Neural cell (in vitro differentiated cells): Measurements from ENCODE around the gene SMIM7. TPM values are rescaled to one million over a fixed set of nuclear protein-coding genes. Genes with fewer than 3 reads are reported as not detected.

Experiments used
- H2AFZ ChIP-seq: fragments of 200-600, 300-800 bp; sonication (generic), shearing (Covaris generic); 2 replicates; pipeline ENCODE4 v1.6.0; 2014; ENCODE audit warnings: low read depth, mild to moderate bottlenecking, antibody characterized with exemption, low read length, moderate library complexity
- H3F3A ChIP-seq: fragments of 200-600 bp; shearing (Covaris generic); 2 replicates; pipeline ENCODE4 v1.6.1; 2016; ENCODE audit warnings: mild to moderate bottlenecking, moderate library complexity, mixed read lengths, antibody characterized with exemption, low read length; ENCODE audit not compliant: insufficient read depth, poor library complexity, severe bottlenecking
- H3K27ac ChIP-seq: fragments of 200-600, 300-800 bp; sonication (generic), shearing (Covaris generic); 2 replicates; pipeline ENCODE4 v1.5.1; 2014; ENCODE audit warnings: mild to moderate bottlenecking, low read length, moderate library complexity
- H3K27me3 ChIP-seq: fragments of 300-800, 200-600 bp; sonication (generic), shearing (Covaris generic); 2 replicates; pipeline ENCODE4 v1.6.0; 2014; ENCODE audit warnings: mild to moderate bottlenecking, low read depth, low read length, moderate library complexity; ENCODE audit not compliant: insufficient read depth
- H3K36me3 ChIP-seq: fragments of 300-800, 200-600 bp; sonication (generic), shearing (Covaris generic); 2 replicates; pipeline ENCODE4 v1.5.1; 2014; ENCODE audit warnings: mild to moderate bottlenecking, antibody characterized with exemption, low read length, moderate library complexity; ENCODE audit not compliant: insufficient read depth
- H3K4me2 ChIP-seq: fragments of 300-800, 200-600 bp; sonication (generic), shearing (Covaris generic); 2 replicates; pipeline ENCODE4 v1.6.0; 2014; ENCODE audit warnings: mild to moderate bottlenecking, low read length
- H3K4me3 ChIP-seq: fragments of 300-800, 200-600 bp; sonication (generic), shearing (Covaris generic); 2 replicates; pipeline ENCODE4 v1.5.1; 2014; ENCODE audit warnings: mild to moderate bottlenecking, low read length, moderate library complexity
- H3K79me2 ChIP-seq: fragments of 200-600 bp; shearing (Covaris generic); replicated peaks from 2 replicates; pipeline ENCODE4 v1.6.0; 2014; ENCODE audit warnings: mild to moderate bottlenecking, low read length, moderate library complexity; ENCODE audit not compliant: insufficient read depth
- H3K9ac ChIP-seq: fragments of 300-800, 200-600 bp; sonication (generic), shearing (Covaris generic); 2 replicates; pipeline ENCODE4 v1.6.1; 2016; ENCODE audit warnings: mild to moderate bottlenecking, low read length, mixed read lengths
- H3K9me2 ChIP-seq: fragments of 200-600 bp; shearing (Covaris generic); 2 replicates; pipeline ENCODE4 v1.6.1; 2016; ENCODE audit warnings: mild to moderate bottlenecking, low read length, mixed read lengths; ENCODE audit not compliant: insufficient read depth
- H3K9me3 ChIP-seq: fragments of 200-600, 300-800 bp; sonication (generic), shearing (Covaris generic); 2 replicates; pipeline ENCODE4 v1.6.1; 2016; ENCODE audit warnings: mild to moderate bottlenecking, mixed run types, low read length, moderate library complexity, mixed read lengths
- H4K20me1 ChIP-seq: fragments of 200-600 bp; shearing (Covaris generic); 2 replicates; pipeline ENCODE4 v1.6.1; 2016; ENCODE audit warnings: mild to moderate bottlenecking, mixed run types; ENCODE audit not compliant: insufficient read depth
- EP300 ChIP-seq: fragments of 450-650 bp; conservative IDR thresholded peaks from 2 replicates; pipeline ENCODE4 v1.6.1; 2014; ENCODE audit warnings: antibody characterized with exemption, mild to moderate bottlenecking, moderate library complexity; ENCODE audit not compliant: poor library complexity, severe bottlenecking
- EZH2 ChIP-seq: fragments of 200-600, 300-800 bp; shearing (Covaris generic), sonication (generic); IDR thresholded peaks from 2 replicates; pipeline ENCODE4 v1.6.1; 2014; ENCODE audit warnings: antibody characterized with exemption, low read length, borderline replicate concordance, mild to moderate bottlenecking; ENCODE audit not compliant: insufficient read depth, poor library complexity, severe bottlenecking
- MXI1 ChIP-seq: fragments of 450-650 bp; conservative IDR thresholded peaks from 2 replicates; pipeline ENCODE4 v1.6.1; 2014; ENCODE audit warnings: antibody characterized with exemption, mild to moderate bottlenecking; ENCODE audit not compliant: poor library complexity, severe bottlenecking
- POLR2AphosphoS5 ChIP-seq: IDR thresholded peaks from 2 replicates; pipeline ENCODE4 v1.6.1; 2012
- RAD21 ChIP-seq: fragments of 450-650 bp; conservative IDR thresholded peaks from 2 replicates; pipeline ENCODE4 v1.6.1; 2014; ENCODE audit warnings: antibody characterized with exemption, mild to moderate bottlenecking, moderate library complexity
- SMC3 ChIP-seq: fragments of 450-650 bp; conservative IDR thresholded peaks from 2 replicates; pipeline ENCODE4 v1.6.1; 2014; ENCODE audit warnings: antibody characterized with exemption, mild to moderate bottlenecking, moderate library complexity; ENCODE audit not compliant: poor library complexity
- TAF1 ChIP-seq: IDR thresholded peaks from 2 replicates; pipeline ENCODE4 v1.6.1; 2012; ENCODE audit warnings: low read depth
- polyA plus RNA-seq: library from polyadenylated mRNA; depleted of rRNA; stranded (reverse); fragments of >200 nt; gene quantifications from 2 replicates; pipeline ENCODE4 v1.2.3, GENCODE V29; 2014
- TF ChIP-seq, protein P1 (sequence below): fragments of 450-650 bp; IDR thresholded peaks from 2 replicates; pipeline ENCODE4 v1.5.1; 2014; ENCODE audit warnings: antibody characterized with exemption, mild to moderate bottlenecking, moderate library complexity; ENCODE audit not compliant: poor library complexity, severe bottlenecking
- TF ChIP-seq, protein P2 (sequence below): IDR thresholded peaks from 2 replicates; pipeline ENCODE4 v1.6.1; 2012; ENCODE audit warnings: borderline replicate concordance

The SMIM7 gene
- polyA plus RNA-seq, 1 donor from 2014 or later = 153 TPM

DNA sequence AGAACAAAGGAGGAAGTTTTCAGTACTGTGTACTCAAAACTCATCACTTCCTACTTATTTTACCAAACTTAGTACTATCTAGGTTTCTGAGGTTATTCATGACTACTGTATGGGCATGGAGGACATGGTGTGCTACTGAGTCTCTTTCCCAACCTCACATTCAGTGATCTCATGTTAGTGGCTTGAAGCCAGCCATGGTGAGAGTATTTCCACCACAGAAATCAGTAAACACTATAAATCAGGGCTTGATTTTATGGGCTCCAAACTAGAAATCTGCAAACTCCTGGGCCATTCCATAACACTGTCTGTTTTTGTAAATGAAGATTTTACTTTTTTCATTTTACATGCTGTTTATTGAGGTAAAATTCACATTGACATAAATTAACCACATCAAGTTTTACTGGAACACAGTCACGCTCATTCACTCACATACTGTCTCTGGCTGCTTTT is 51.6 kb downstream of the SMIM7 start:
- Histone ChIP-seq H3K9me3 (no peaks in the 10 kb centered on the region), H2AFZ (no peak overlapping the region), H3K79me2 (peaks cover 38% of the 10 kb centered on the region), H4K20me1 (no peaks in the 10 kb centered on the region), H3K9me2 (no peaks in the 10 kb centered on the region), H3K27me3 (no peaks in the 10 kb centered on the region), H3F3A (no peaks in the 10 kb centered on the region), H3K27ac (no peak overlapping the region), H3K4me2 (no peak overlapping the region), H3K9ac (no peak overlapping the region), H3K4me3 (no peak overlapping the region), H3K36me3 (no peaks in the 10 kb centered on the region)
- TF ChIP-seq, protein P1, sequence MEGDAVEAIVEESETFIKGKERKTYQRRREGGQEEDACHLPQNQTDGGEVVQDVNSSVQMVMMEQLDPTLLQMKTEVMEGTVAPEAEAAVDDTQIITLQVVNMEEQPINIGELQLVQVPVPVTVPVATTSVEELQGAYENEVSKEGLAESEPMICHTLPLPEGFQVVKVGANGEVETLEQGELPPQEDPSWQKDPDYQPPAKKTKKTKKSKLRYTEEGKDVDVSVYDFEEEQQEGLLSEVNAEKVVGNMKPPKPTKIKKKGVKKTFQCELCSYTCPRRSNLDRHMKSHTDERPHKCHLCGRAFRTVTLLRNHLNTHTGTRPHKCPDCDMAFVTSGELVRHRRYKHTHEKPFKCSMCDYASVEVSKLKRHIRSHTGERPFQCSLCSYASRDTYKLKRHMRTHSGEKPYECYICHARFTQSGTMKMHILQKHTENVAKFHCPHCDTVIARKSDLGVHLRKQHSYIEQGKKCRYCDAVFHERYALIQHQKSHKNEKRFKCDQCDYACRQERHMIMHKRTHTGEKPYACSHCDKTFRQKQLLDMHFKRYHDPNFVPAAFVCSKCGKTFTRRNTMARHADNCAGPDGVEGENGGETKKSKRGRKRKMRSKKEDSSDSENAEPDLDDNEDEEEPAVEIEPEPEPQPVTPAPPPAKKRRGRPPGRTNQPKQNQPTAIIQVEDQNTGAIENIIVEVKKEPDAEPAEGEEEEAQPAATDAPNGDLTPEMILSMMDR = no peak
- no peak for TF ChIP-seq TAF1
- TF ChIP-seq MXI1 = no peak

DNA sequence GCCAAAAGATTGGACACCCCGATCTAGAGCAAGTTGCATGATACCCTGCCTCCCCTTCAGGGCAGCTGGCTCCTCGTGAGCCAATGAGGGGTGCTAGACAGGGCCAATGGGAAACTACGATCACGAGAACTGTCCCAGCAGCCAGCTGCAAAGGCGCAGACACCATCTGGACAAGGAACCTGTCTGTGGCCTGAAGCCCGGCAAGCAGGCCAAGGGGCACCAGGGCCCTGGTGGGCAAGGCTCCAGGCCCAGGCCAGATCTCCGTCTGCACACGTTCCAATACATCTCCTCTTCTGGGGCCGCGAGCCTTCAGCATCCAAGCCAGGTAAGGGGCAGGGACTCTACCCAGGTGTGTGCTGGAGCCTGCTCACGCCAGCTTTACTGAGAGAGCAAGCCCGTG is 52.1 kb downstream of the SMIM7 start:
- H3K9me2 ChIP-seq = no peaks in the 10 kb centered on the region
- no peaks in the 10 kb centered on the region for H3K27me3 ChIP-seq
- no peaks in the 10 kb centered on the region for H3F3A ChIP-seq
- peaks cover 38% of the 10 kb centered on the region for H3K79me2 ChIP-seq
- H3K9me3 ChIP-seq = no peaks in the 10 kb centered on the region
- TF ChIP-seq SMC3 (no peak), TAF1 (no peak), EP300 (no peak), POLR2AphosphoS5 (no peak), EZH2 (no peak), MXI1 (no peak), RAD21 (no peak)
- TF ChIP-seq, protein P2, sequence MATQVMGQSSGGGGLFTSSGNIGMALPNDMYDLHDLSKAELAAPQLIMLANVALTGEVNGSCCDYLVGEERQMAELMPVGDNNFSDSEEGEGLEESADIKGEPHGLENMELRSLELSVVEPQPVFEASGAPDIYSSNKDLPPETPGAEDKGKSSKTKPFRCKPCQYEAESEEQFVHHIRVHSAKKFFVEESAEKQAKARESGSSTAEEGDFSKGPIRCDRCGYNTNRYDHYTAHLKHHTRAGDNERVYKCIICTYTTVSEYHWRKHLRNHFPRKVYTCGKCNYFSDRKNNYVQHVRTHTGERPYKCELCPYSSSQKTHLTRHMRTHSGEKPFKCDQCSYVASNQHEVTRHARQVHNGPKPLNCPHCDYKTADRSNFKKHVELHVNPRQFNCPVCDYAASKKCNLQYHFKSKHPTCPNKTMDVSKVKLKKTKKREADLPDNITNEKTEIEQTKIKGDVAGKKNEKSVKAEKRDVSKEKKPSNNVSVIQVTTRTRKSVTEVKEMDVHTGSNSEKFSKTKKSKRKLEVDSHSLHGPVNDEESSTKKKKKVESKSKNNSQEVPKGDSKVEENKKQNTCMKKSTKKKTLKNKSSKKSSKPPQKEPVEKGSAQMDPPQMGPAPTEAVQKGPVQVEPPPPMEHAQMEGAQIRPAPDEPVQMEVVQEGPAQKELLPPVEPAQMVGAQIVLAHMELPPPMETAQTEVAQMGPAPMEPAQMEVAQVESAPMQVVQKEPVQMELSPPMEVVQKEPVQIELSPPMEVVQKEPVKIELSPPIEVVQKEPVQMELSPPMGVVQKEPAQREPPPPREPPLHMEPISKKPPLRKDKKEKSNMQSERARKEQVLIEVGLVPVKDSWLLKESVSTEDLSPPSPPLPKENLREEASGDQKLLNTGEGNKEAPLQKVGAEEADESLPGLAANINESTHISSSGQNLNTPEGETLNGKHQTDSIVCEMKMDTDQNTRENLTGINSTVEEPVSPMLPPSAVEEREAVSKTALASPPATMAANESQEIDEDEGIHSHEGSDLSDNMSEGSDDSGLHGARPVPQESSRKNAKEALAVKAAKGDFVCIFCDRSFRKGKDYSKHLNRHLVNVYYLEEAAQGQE = no peak
- TF ChIP-seq, protein P1 = no peak
- H2AFZ ChIP-seq = no peak overlapping the region
- no peaks in the 10 kb centered on the region for H4K20me1 ChIP-seq
- no peak overlapping the region for H3K4me3 ChIP-seq
- H3K4me2 ChIP-seq = no peak overlapping the region
- no peaks in the 10 kb centered on the region for H3K36me3 ChIP-seq
- no peak overlapping the region for H3K27ac ChIP-seq
- no peak overlapping the region for H3K9ac ChIP-seq
